GM18868 (cell line): Measurements from ENCODE around the gene CIROP.
"Not testable (repeated sequence)": the region's sequence is repeated elsewhere in the genome, so short reads cannot be mapped to it uniquely, and the experiment has no call there.

Experiments used
- ATAC-seq: cut with Tn5 transposase; IDR thresholded peaks from one replicate; pipeline ENCODE4 v1.9.1; 2021; ENCODE audit warnings: mild to moderate bottlenecking, moderate library complexity; ENCODE audit not compliant: unreplicated experiment

CIROP gene

GRCh38 chr14:23115039-23115731, 10.4 kb upstream of the CIROP start:
- no peak for ATAC-seq

- ATAC-seq, result no peak
Observed at GRCh38 chr14:23114669-23115038, 9.9 kb upstream of the CIROP start.

- ATAC-seq, result no peak
Observed at GRCh38 chr14:23114120-23114458, 9.3 kb upstream of the CIROP start.

GRCh38 chr14:23113431-23114119, 8.8 kb upstream of the CIROP start:
- no peak for ATAC-seq

- no peak for ATAC-seq
Observed at GRCh38 chr14:23112359-23113178, 7.8 kb upstream of the CIROP start.

GRCh38 chr14:23110579-23111365, 6.0 kb upstream of the CIROP start:
- ATAC-seq, result no peak

GRCh38 chr14:23109769-23110168, 5.0 kb upstream of the CIROP start:
- no peak for ATAC-seq

GRCh38 chr14:23108169-23108568, 3.4 kb upstream of the CIROP start:
- ATAC-seq, result not testable (repeated sequence)

GRCh38 chr14:23107620-23108019, 2.8 kb upstream of the CIROP start:
- ATAC-seq, result not testable (repeated sequence)

GRCh38 chr14:23106747-23107045, 1.9 kb upstream of the CIROP start:
- no peak for ATAC-seq

- ATAC-seq, result no peak
Observed at GRCh38 chr14:23105348-23105824, 597 bp upstream of the CIROP start.

GRCh38 chr14:23104070-23104590, 659 bp downstream of the CIROP start:
- no peak for ATAC-seq

GRCh38 chr14:23103581-23103980, 1.2 kb downstream of the CIROP start:
- no peak for ATAC-seq

- ATAC-seq, result no peak
Observed at GRCh38 chr14:23102801-23103200, 2.0 kb downstream of the CIROP start.

GRCh38 chr14:23101986-23102625, 2.7 kb downstream of the CIROP start:
- ATAC-seq, result no peak

GRCh38 chr14:23101213-23101970, 3.4 kb downstream of the CIROP start:
- no peak for ATAC-seq

GRCh38 chr14:23099212-23099861, 5.5 kb downstream of the CIROP start:
- ATAC-seq, result no peak

GRCh38 chr14:23097786-23098185, 7.0 kb downstream of the CIROP start:
- no peak for ATAC-seq
